GM12801 (cell line): ENCODE data around the gene UBQLN4.

ENCODE experiments used
- CTCF ChIP-seq: IDR thresholded peaks from one replicate; pipeline ENCODE4 v1.5.1; 2011; ENCODE audit warnings: control low read depth; ENCODE audit not compliant: insufficient read length; ENCODE audit errors: extremely low read depth

Gene UBQLN4

DNA sequence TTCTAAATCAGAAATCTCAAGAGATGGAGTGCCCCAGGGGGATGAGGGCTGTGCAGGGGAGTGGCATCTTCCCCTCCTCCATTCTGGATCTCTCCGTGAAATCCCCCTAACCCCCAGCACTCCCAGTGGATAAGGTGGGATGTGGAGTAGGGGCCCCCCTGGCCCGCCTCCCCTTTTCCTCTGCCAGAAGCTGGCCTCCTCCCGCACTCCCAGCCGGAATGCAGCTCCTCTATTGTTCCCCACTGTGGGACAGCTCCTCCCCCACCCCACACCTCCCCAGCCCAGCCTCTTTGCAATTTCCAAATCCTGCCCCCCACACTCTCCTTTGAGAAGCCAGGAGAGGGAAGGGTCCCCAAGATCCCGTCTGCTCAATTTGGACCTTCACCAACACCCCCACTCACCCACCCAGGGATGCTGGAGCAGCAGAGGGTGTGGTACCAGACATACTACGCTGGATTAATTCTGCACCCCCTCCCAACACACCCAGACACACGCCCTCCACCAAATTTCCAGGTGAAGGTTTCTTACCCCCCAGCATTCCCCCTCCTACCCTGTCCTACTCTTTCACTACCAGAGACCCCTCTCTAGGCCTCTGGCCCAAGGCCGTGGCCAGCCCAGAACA is 26.8 kb upstream of the UBQLN4 start:
- TF ChIP-seq CTCF, result no peak

DNA sequence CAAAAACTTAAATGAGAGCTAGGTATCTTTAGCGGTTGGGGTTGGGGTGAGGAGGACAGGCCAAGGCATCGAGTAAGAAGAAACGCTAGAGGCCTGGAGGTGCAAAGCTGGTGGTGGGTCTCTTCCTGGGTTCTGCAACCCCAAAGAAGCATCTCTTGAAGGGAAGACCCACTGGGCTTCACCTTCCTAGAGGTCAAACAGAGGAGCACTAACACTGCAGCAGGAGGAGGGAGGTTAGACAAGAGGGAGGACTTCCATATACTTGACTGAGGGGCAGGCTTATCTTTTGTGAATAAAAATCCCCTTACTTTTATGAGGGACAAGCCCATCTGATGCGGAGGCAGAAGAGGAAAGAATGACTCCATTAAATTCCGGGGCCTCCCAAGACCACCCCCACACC is 26.2 kb upstream of the UBQLN4 start:
- no peak for TF ChIP-seq CTCF

- no peak for TF ChIP-seq CTCF
Observed at GRCh38 chr1:156078728-156079127, 25.1 kb upstream of the UBQLN4 start.

- no peak for TF ChIP-seq CTCF
Observed at GRCh38 chr1:156077430-156077760, 23.8 kb upstream of the UBQLN4 start.

- no peak for TF ChIP-seq CTCF
Observed at GRCh38 chr1:156076609-156077429, 23.2 kb upstream of the UBQLN4 start.

DNA sequence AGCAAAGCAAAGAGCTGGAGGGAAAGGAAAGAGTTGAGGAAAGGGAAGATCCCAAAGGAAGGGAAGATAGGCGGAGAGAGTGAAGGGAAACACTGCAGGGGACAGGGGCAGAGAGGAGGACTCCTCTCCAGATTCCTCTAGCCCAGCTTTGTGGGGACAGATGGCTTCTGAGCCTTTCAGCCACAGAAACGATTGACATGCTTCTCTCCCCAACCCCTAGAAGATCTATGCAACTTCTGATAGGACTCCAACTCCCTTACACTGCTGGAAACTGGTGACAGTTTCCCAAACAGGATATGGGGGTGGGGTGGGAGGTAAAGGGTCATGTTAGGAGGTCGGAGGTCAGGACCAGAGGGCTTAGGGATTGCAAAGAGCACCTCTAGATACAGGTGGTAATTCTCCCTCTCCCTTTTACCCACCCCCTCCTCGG is 22.2 kb upstream of the UBQLN4 start:
- TF ChIP-seq CTCF, result no peak

DNA sequence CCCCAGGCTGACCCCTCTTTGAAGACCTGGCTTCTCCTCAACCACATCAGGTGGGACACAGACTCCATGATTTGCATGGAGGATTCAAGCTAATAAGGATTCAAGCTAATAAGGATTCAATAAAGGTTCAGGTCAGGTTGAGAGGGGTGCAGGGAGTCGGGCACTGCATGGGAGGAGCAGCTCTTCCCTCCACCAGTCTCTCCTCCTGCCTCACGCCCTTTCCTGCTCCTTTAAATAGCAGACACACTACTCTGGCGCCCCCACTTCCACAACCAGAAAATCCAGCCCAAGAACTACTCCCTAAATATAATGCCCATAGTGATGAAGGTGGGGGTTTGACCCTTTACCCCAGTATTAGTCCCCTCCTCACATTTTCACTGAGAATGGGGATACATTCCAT is 21.6 kb upstream of the UBQLN4 start:
- no peak for TF ChIP-seq CTCF
